Neural crest cell (in vitro differentiated cells): ENCODE results near the gene RNASEH2B. TPM values are rescaled to one million over a fixed set of nuclear protein-coding genes. Genes with fewer than 3 reads are reported as not detected.

Experiments
- DNase-seq: peaks from one replicate; pipeline ENCODE4 v3.0.0; 2021; ENCODE audit warnings: low read depth, mixed read lengths, low spot score
- H3K27ac Mint-ChIP-seq: one replicate; pipeline ENCODE4 v1.8.0; 2021; ENCODE audit warnings: mild to moderate bottlenecking, mixed read lengths; ENCODE audit not compliant: unreplicated experiment
- H3K27me3 Mint-ChIP-seq: 2 replicates; pipeline ENCODE4 v1.8.0; 2021; ENCODE audit warnings: low read depth, mild to moderate bottlenecking, mixed read lengths
- H3K36me3 Mint-ChIP-seq: 2 replicates; pipeline ENCODE4 v1.8.0; 2021; ENCODE audit warnings: low read depth, mild to moderate bottlenecking, mixed read lengths
- H3K4me1 Mint-ChIP-seq: 2 replicates; pipeline ENCODE4 v1.8.0; 2021; ENCODE audit warnings: mixed read lengths
- H3K4me3 Mint-ChIP-seq: one replicate; pipeline ENCODE4 v1.8.0; 2021; ENCODE audit warnings: mild to moderate bottlenecking, mixed read lengths
- H3K9me3 Mint-ChIP-seq: 2 replicates; pipeline ENCODE4 v1.8.0; 2021; ENCODE audit warnings: mixed read lengths
- total RNA-seq: library from RNA; stranded (reverse); gene quantifications from 2 replicates; pipeline ENCODE4 v1.2.1, GENCODE V29; 2021
- TF ChIP-seq, protein P1 (sequence below): fragments of 200-600 bp; sonication (generic); conservative IDR thresholded peaks from 2 replicates; pipeline ENCODE4 v1.5.0; 2021; ENCODE audit warnings: antibody characterized with exemption, mild to moderate bottlenecking

The RNASEH2B gene
- total RNA-seq, 1 donor from 2014 or later, result 53.2 TPM

DNA sequence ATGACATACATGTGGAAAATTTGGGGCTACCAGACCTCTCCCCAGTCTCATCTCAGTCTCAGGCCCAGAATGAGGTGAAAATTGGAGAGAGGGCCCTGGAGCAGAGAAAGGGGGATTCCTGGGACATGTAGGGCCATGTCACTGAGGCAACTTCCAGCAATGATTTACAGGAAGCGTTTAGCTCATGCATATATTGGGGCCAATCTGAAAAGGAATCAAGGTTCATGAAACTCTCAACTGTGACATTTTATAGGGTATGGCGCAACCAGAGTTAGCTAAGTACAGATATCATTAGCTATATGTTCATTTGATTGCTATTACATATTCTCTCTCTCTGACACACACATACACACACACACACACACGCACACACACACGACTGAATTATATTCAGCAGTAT lies 86.3 kb downstream of the RNASEH2B start:
- DNase-seq, result no peak
- TF ChIP-seq, protein P1, sequence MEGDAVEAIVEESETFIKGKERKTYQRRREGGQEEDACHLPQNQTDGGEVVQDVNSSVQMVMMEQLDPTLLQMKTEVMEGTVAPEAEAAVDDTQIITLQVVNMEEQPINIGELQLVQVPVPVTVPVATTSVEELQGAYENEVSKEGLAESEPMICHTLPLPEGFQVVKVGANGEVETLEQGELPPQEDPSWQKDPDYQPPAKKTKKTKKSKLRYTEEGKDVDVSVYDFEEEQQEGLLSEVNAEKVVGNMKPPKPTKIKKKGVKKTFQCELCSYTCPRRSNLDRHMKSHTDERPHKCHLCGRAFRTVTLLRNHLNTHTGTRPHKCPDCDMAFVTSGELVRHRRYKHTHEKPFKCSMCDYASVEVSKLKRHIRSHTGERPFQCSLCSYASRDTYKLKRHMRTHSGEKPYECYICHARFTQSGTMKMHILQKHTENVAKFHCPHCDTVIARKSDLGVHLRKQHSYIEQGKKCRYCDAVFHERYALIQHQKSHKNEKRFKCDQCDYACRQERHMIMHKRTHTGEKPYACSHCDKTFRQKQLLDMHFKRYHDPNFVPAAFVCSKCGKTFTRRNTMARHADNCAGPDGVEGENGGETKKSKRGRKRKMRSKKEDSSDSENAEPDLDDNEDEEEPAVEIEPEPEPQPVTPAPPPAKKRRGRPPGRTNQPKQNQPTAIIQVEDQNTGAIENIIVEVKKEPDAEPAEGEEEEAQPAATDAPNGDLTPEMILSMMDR, result no peak
- Mint-ChIP-seq H3K4me1 (peaks cover 47% of the 10 kb centered on the region), H3K27me3 (no peaks in the 10 kb centered on the region), H3K27ac (no peak overlapping the region), H3K9me3 (no peaks in the 10 kb centered on the region), H3K36me3 (no peaks in the 10 kb centered on the region), H3K4me3 (no peak overlapping the region)

DNA sequence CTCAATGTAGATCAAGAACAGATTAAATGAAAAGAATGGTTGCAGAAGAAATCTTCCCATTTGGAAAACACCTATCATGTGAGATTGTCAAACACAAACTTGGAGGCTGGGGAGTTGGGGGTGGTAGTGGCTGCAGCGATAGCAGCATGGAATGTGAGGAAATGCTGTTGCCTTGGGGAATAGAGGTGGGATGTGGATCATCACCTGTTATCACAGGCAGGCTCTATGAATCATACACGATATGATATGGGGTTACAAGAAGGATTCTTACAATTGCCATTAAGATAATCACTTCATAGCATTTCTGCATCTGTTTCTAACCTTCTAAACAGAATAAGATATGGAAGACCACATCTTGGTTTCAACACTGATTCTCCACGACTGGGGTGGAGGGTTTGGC lies 88.7 kb downstream of the RNASEH2B start:
- no peaks in the 10 kb centered on the region for H3K36me3 Mint-ChIP-seq
- no peak for DNase-seq
- H3K4me3 Mint-ChIP-seq, result no peak overlapping the region
- no peak overlapping the region for H3K27ac Mint-ChIP-seq
- peaks cover 31% of the 10 kb centered on the region for H3K4me1 Mint-ChIP-seq
- no peaks in the 10 kb centered on the region for H3K27me3 Mint-ChIP-seq
- H3K9me3 Mint-ChIP-seq, result no peaks in the 10 kb centered on the region
- TF ChIP-seq, protein P1, result no peak

DNA sequence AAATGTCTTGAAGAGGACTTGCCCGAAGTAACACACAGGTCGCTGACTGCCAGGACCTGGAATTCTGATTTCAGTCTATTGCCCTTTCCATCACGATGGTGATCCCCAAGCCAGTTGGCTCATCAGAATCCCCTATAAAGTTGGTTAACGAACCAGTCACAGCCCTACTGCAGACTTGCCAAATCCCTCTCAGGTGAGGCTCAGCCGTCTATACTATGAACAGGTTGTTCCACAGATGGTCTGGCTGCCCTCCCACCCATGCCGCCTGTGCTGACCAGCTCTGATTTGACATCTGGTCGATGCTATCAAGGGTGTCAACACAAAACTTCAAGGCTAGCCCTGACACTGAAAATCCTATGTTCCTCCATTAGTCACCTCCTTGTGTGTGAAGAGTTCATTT lies 90.0 kb downstream of the RNASEH2B start:
- H3K27me3 Mint-ChIP-seq, result no peaks in the 10 kb centered on the region

DNA sequence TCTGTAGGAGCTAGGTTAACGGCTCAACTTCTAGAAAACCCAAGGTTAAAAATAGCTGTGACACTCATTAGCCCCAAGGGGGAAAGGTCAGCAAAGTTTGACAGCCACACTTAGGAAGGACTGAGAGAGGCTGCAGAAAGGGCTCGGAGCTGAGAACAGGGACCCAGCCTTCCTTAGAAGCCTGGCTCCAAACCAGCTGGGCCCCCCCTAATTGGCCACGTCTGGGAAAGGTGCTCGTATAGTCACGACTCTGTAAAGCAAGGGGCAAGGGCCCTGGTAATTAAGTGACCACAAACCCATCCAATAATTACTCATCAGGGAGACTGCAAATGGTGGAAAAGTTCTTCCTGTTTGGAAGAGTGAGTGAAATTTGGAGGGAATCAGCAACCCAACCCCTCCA lies 90.5 kb downstream of the RNASEH2B start:
- Mint-ChIP-seq H3K27ac (no peak overlapping the region), H3K9me3 (no peaks in the 10 kb centered on the region), H3K27me3 (no peaks in the 10 kb centered on the region), H3K4me3 (no peak overlapping the region), H3K36me3 (no peaks in the 10 kb centered on the region), H3K4me1 (peaks cover 22% of the 10 kb centered on the region)
- DNase-seq, result no peak
- TF ChIP-seq, protein P1, result no peak

More for the DNA sequence above, 90.0 kb downstream of the RNASEH2B start:
- TF ChIP-seq, protein P1, result no peak
- peaks cover 24% of the 10 kb centered on the region for H3K4me1 Mint-ChIP-seq
- H3K9me3 Mint-ChIP-seq, result no peaks in the 10 kb centered on the region
- H3K36me3 Mint-ChIP-seq, result no peaks in the 10 kb centered on the region
- H3K27ac Mint-ChIP-seq, result no peak overlapping the region
- no peak overlapping the region for H3K4me3 Mint-ChIP-seq
- DNase-seq, result no peak

DNA sequence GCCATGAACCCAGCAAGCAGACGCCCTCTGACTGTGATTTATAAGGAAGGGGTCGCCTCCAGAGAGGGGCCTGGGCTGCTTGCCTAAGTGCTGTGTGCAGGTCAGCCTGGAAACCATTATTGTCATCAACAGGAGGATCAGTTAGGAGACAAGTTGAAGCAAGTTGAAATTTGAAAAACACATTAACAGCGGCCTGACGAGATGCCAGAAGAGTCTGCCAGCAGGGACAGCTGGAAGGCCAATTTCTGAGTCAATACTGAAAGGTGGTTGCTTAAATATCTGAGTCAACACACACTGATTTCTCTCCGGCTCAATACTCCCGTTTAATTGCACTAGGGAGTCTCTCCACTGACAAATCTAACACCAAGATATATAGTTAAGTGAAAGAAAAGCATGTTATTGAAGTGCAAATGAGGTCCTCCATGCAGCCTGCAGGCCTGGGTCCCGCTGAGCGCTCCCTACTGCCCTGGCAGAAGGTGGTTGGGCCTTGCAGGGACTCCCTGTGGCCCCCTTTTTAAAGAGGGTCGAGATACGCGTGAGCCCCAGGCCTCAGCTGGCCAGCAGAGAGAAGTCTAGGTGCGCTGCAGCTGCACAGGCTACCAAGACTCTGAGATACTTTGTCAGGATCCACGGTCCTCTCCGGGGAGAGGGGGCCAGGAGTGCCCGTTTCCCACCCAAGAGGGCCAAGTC lies 91.1 kb downstream of the RNASEH2B start:
- H3K27ac Mint-ChIP-seq, result no peak overlapping the region
- no peaks in the 10 kb centered on the region for H3K9me3 Mint-ChIP-seq
- peaks cover 25% of the 10 kb centered on the region for H3K4me1 Mint-ChIP-seq
- DNase-seq, result no peak
- H3K27me3 Mint-ChIP-seq, result no peaks in the 10 kb centered on the region
- H3K36me3 Mint-ChIP-seq, result no peaks in the 10 kb centered on the region
- TF ChIP-seq, protein P1, result no peak
- no peak overlapping the region for H3K4me3 Mint-ChIP-seq
